NOMO-1 (cell line): Measurements from ENCODE around the gene WRAP73.
A peak's percentile ranks its signal among the peaks of the same experiment; 100 is the strongest.

Experiments
- DNase-seq, 2 experiments: peaks; one replicate each; lab custom pipeline; 2025; ENCODE audit not compliant: unreplicated experiment in 2 of 2; lab: John Stamatoyannopoulos, UW

Gene WRAP73

GRCh38 chr1:3681898-3682806, 32.2 kb upstream of the WRAP73 start:
- DNase-seq: no peak

- no peak for DNase-seq
Observed at GRCh38 chr1:3681231-3681897, 31.5 kb upstream of the WRAP73 start.

- no peak for DNase-seq
Observed at GRCh38 chr1:3680488-3681230, 30.8 kb upstream of the WRAP73 start.

- no peak for DNase-seq
Observed at GRCh38 chr1:3679799-3680453, 30.0 kb upstream of the WRAP73 start.

- peak; percentile 39 to 48 for DNase-seq
Observed at GRCh38 chr1:3679098-3679555, 29.2 kb upstream of the WRAP73 start.

GRCh38 chr1:3678361-3679097, 28.6 kb upstream of the WRAP73 start:
- no peak for DNase-seq

GRCh38 chr1:3677484-3677883, 27.6 kb upstream of the WRAP73 start:
- peak; percentile 27 to 66 for DNase-seq

- DNase-seq: peak; percentile 19 to 25
Observed at GRCh38 chr1:3676581-3677470, 26.9 kb upstream of the WRAP73 start.

GRCh38 chr1:3675436-3675835, 25.5 kb upstream of the WRAP73 start:
- no peak for DNase-seq

GRCh38 chr1:3674100-3675094, 24.5 kb upstream of the WRAP73 start:
- no peak for DNase-seq

GRCh38 chr1:3673381-3674099, 23.6 kb upstream of the WRAP73 start:
- DNase-seq: no peak

- DNase-seq: no peak
Observed at GRCh38 chr1:3672971-3673361, 23.1 kb upstream of the WRAP73 start.

- DNase-seq: no peak
Observed at GRCh38 chr1:3672231-3672970, 22.5 kb upstream of the WRAP73 start.

GRCh38 chr1:3671371-3672180, 21.7 kb upstream of the WRAP73 start:
- DNase-seq: no peak

- no peak for DNase-seq
Observed at GRCh38 chr1:3670823-3671265, 20.9 kb upstream of the WRAP73 start.

- no peak for DNase-seq
Observed at GRCh38 chr1:3669971-3670431, 20.1 kb upstream of the WRAP73 start.
